Endometrium (tissue), 2 donors: ENCODE results near the gene UGT1A1.

Experiments
- FAIRE-seq: peaks from 2 replicates; lab custom pipeline; 2012; peaks lifted over from hg19 to GRCh38; lab: Jason Lieb, UNC
- donor health status: control.
- donor health status: control.

Gene UGT1A1

GRCh38 chr2:233758141-233758540 is 1.9 kb upstream of the UGT1A1 start:
- FAIRE-seq: no peak

- no peak for FAIRE-seq
Observed at GRCh38 chr2:233758849-233759248, 1.2 kb upstream of the UGT1A1 start.

- FAIRE-seq: no peak
Observed at GRCh38 chr2:233761040-233761769, 1.1 kb downstream of the UGT1A1 start.

- FAIRE-seq: no peak
Observed at GRCh38 chr2:233764264-233764663, 4.2 kb downstream of the UGT1A1 start.

- no peak for FAIRE-seq
Observed at GRCh38 chr2:233764761-233765160, 4.7 kb downstream of the UGT1A1 start.

GRCh38 chr2:233766416-233766815 is 6.3 kb downstream of the UGT1A1 start:
- no peak for FAIRE-seq

GRCh38 chr2:233768076-233768475 is 8.0 kb downstream of the UGT1A1 start:
- FAIRE-seq: no peak

GRCh38 chr2:233769260-233769659 is 9.2 kb downstream of the UGT1A1 start:
- no peak for FAIRE-seq

GRCh38 chr2:233772153-233772552 is 12.1 kb downstream of the UGT1A1 start:
- no peak for FAIRE-seq

GRCh38 chr2:233772583-233772982 is 12.5 kb downstream of the UGT1A1 start:
- no peak for FAIRE-seq

- no peak for FAIRE-seq
Observed at GRCh38 chr2:233773854-233774253, 13.8 kb downstream of the UGT1A1 start.

- no peak for FAIRE-seq
Observed at GRCh38 chr2:233775414-233775813, 15.3 kb downstream of the UGT1A1 start.

- no peak for FAIRE-seq
Observed at GRCh38 chr2:233778030-233778429, 18.0 kb downstream of the UGT1A1 start, which contains the start of gene MROH2A. Gene MROH2A, plus strand, starts transcription at chr2:233778330. Its CDS starts 1,029 bp downstream, at chr2:233779359.

GRCh38 chr2:233779722-233780121 is 19.7 kb downstream of the UGT1A1 start:
- no peak for FAIRE-seq

- FAIRE-seq: no peak
Observed at GRCh38 chr2:233780771-233781170, 20.7 kb downstream of the UGT1A1 start.

GRCh38 chr2:233789554-233789953 is 29.5 kb downstream of the UGT1A1 start:
- FAIRE-seq: no peak

- FAIRE-seq: no peak
Observed at GRCh38 chr2:233791151-233791882, 31.2 kb downstream of the UGT1A1 start.

- no peak for FAIRE-seq
Observed at GRCh38 chr2:233791883-233792329, 31.8 kb downstream of the UGT1A1 start.

GRCh38 chr2:233792720-233793119 is 32.6 kb downstream of the UGT1A1 start:
- FAIRE-seq: no peak

GRCh38 chr2:233793465-233794127 is 33.5 kb downstream of the UGT1A1 start:
- no peak for FAIRE-seq

GRCh38 chr2:233794128-233794658 is 34.1 kb downstream of the UGT1A1 start:
- no peak for FAIRE-seq

- FAIRE-seq: no peak
Observed at GRCh38 chr2:233795735-233796171, 35.7 kb downstream of the UGT1A1 start.

GRCh38 chr2:233796254-233796653 is 36.2 kb downstream of the UGT1A1 start:
- FAIRE-seq: no peak
